ENCODE results near the gene MEF2D.
A peak's percentile ranks its signal among the peaks of the same experiment; 100 is the strongest.

The MEF2D gene

GRCh38 chr1:156430866-156431265, 69.7 kb downstream of the MEF2D start:
- Histone ChIP-seq H3K36me3 (ENCODE audit: control insufficient read depth, insufficient read depth, low read length) (no peaks in the 10 kb centered on the region), H3K9ac (ENCODE audit: low read length) (peak overlapping the region; percentile 53), H3K4me1 (ENCODE audit: control insufficient read depth, low read depth, low read length) (peaks cover 35% of the 10 kb centered on the region), H3K27ac (ENCODE audit: low read depth, low read length) (peak overlapping the region; percentile 68), H3K18ac (ENCODE audit: low read length) (peak overlapping the region; percentile 91), H4K8ac (ENCODE audit: low read depth, low read length) (no peak overlapping the region), H3K4me3 (ENCODE audit: low read length) (no peak overlapping the region), H3K4ac (ENCODE audit: low read depth, low read length) (peak overlapping the region; percentile 89), H4K5ac (ENCODE audit: low read length) (no peak overlapping the region), H3K79me2 (ENCODE audit: control insufficient read depth, insufficient read depth, low read length) (peaks cover 7% of the 10 kb centered on the region), H3K23ac (ENCODE audit: low read length) (no peak overlapping the region), H2BK5ac (ENCODE audit: low read length) (peak overlapping the region; percentile 97), H3K27me3 (ENCODE audit: insufficient read depth, low read length, poor library complexity) (peaks cover 28% of the 10 kb centered on the region), H3K79me1 (ENCODE audit: low read length) (peaks cover 8% of the 10 kb centered on the region), H3K4me2 (ENCODE audit: low read length) (no peak overlapping the region), H3K56ac (ENCODE audit: low read length) (peak overlapping the region; percentile 86), H2AK5ac (ENCODE audit: low read length) (no peak overlapping the region), H2BK15ac (replicated peaks; ENCODE audit: low read depth) (no peak overlapping the region), H2BK120ac (ENCODE audit: low read depth, low read length) (peak overlapping the region; percentile 89)
- WGBS (ENCODE audit: extremely low coverage, insufficient coverage, low lambda C conversion rate) = no CpG with 5 or more reads among the region's 3 CpGs
- no peak for DNase-seq

GRCh38 chr1:156430303-156430702, 70.3 kb downstream of the MEF2D start:
- Histone ChIP-seq H3K36me3 (ENCODE audit: control insufficient read depth, insufficient read depth, low read length) (no peaks in the 10 kb centered on the region), H3K27me3 (ENCODE audit: insufficient read depth, low read length, poor library complexity) (peaks cover 24% of the 10 kb centered on the region), H3K4me2 (ENCODE audit: low read length) (peak overlapping the region; percentile 39), H3K79me2 (ENCODE audit: control insufficient read depth, insufficient read depth, low read length) (peaks cover 7% of the 10 kb centered on the region), H3K79me1 (ENCODE audit: low read length) (peaks cover 9% of the 10 kb centered on the region), H4K8ac (ENCODE audit: low read depth, low read length) (no peak overlapping the region), H3K18ac (ENCODE audit: low read length) (peak overlapping the region; percentile 91), H3K9ac (ENCODE audit: low read length) (peak overlapping the region; percentile 53), H2BK5ac (ENCODE audit: low read length) (peak overlapping the region; percentile 97), H3K4me1 (ENCODE audit: control insufficient read depth, low read depth, low read length) (peaks cover 35% of the 10 kb centered on the region), H3K4me3 (ENCODE audit: low read length) (no peak overlapping the region), H2BK120ac (ENCODE audit: low read depth, low read length) (peak overlapping the region; percentile 89), H3K56ac (ENCODE audit: low read length) (peak overlapping the region; percentile 86), H3K23ac (ENCODE audit: low read length) (no peak overlapping the region), H3K4ac (ENCODE audit: low read depth, low read length) (peak overlapping the region; percentile 89), H2AK5ac (ENCODE audit: low read length) (peak overlapping the region; percentile 31), H2BK15ac (replicated peaks; ENCODE audit: low read depth) (no peak overlapping the region), H4K5ac (ENCODE audit: low read length) (no peak overlapping the region), H3K27ac (ENCODE audit: low read depth, low read length) (peak overlapping the region; percentile 84)
- DNase-seq = peak; percentile 95
- no CpG with 5 or more reads among the region's 7 CpGs for WGBS (ENCODE audit: extremely low coverage, insufficient coverage, low lambda C conversion rate)

GRCh38 chr1:156429313-156430060, 71.1 kb downstream of the MEF2D start:
- H3K27ac ChIP-seq (ENCODE audit: low read depth, low read length) = peak overlapping the region; percentile 84
- H2BK15ac ChIP-seq (replicated peaks; ENCODE audit: low read depth) = peak overlapping the region; percentile 5
- H3K4me1 ChIP-seq (ENCODE audit: control insufficient read depth, low read depth, low read length) = peaks cover 35% of the 10 kb centered on the region
- H4K5ac ChIP-seq (ENCODE audit: low read length) = no peak overlapping the region
- peak overlapping the region; percentile 74 for H2BK5ac ChIP-seq (ENCODE audit: low read length)
- no peak overlapping the region for H4K8ac ChIP-seq (ENCODE audit: low read depth, low read length)
- peaks cover 9% of the 10 kb centered on the region for H3K79me1 ChIP-seq (ENCODE audit: low read length)
- peak overlapping the region; percentile 81 for H3K18ac ChIP-seq (ENCODE audit: low read length)
- H3K56ac ChIP-seq (ENCODE audit: low read length) = peak overlapping the region; percentile 88
- H3K23ac ChIP-seq (ENCODE audit: low read length) = peak overlapping the region; percentile 3
- no peaks in the 10 kb centered on the region for H3K36me3 ChIP-seq (ENCODE audit: control insufficient read depth, insufficient read depth, low read length)
- peak overlapping the region; percentile 51 for H3K4me3 ChIP-seq (ENCODE audit: low read length)
- WGBS (ENCODE audit: extremely low coverage, insufficient coverage, low lambda C conversion rate) = no CpG with 5 or more reads among the region's 13 CpGs
- H3K4me2 ChIP-seq (ENCODE audit: low read length) = peak overlapping the region; percentile 79
- peak overlapping the region; percentile 89 for H3K4ac ChIP-seq (ENCODE audit: low read depth, low read length)
- peak; percentile 95 for DNase-seq
- peak overlapping the region; percentile 65 for H2AK5ac ChIP-seq (ENCODE audit: low read length)
- peak overlapping the region; percentile 84 for H3K9ac ChIP-seq (ENCODE audit: low read length)
- peaks cover 7% of the 10 kb centered on the region for H3K79me2 ChIP-seq (ENCODE audit: control insufficient read depth, insufficient read depth, low read length)
- peak overlapping the region; percentile 83 for H2BK120ac ChIP-seq (ENCODE audit: low read depth, low read length)
- H3K27me3 ChIP-seq (ENCODE audit: insufficient read depth, low read length, poor library complexity) = peaks cover 16% of the 10 kb centered on the region

GRCh38 chr1:156428746-156429288, 71.8 kb downstream of the MEF2D start:
- Histone ChIP-seq H3K79me2 (ENCODE audit: control insufficient read depth, insufficient read depth, low read length) (peaks cover 7% of the 10 kb centered on the region), H3K79me1 (ENCODE audit: low read length) (peaks cover 9% of the 10 kb centered on the region), H2BK5ac (ENCODE audit: low read length) (peak overlapping the region; percentile 74), H3K27me3 (ENCODE audit: insufficient read depth, low read length, poor library complexity) (peaks cover 9% of the 10 kb centered on the region), H2BK15ac (replicated peaks; ENCODE audit: low read depth) (no peak overlapping the region), H3K18ac (ENCODE audit: low read length) (peak overlapping the region; percentile 81), H3K36me3 (ENCODE audit: control insufficient read depth, insufficient read depth, low read length) (no peaks in the 10 kb centered on the region), H3K56ac (ENCODE audit: low read length) (peak overlapping the region; percentile 88), H3K4me1 (ENCODE audit: control insufficient read depth, low read depth, low read length) (peaks cover 38% of the 10 kb centered on the region), H4K8ac (ENCODE audit: low read depth, low read length) (no peak overlapping the region), H4K5ac (ENCODE audit: low read length) (no peak overlapping the region), H2AK5ac (ENCODE audit: low read length) (peak overlapping the region; percentile 65), H3K23ac (ENCODE audit: low read length) (no peak overlapping the region), H3K27ac (ENCODE audit: low read depth, low read length) (peak overlapping the region; percentile 84), H3K4ac (ENCODE audit: low read depth, low read length) (peak overlapping the region; percentile 26), H3K4me3 (ENCODE audit: low read length) (peak overlapping the region; percentile 51), H2BK120ac (ENCODE audit: low read depth, low read length) (peak overlapping the region; percentile 15), H3K4me2 (ENCODE audit: low read length) (peak overlapping the region; percentile 79), H3K9ac (ENCODE audit: low read length) (peak overlapping the region; percentile 84)
- no CpG with 5 or more reads among the region's 4 CpGs for WGBS (ENCODE audit: extremely low coverage, insufficient coverage, low lambda C conversion rate)
- DNase-seq = no peak

- Histone ChIP-seq H3K4me2 (ENCODE audit: low read length) (peak overlapping the region; percentile 79), H3K9ac (ENCODE audit: low read length) (peak overlapping the region; percentile 84), H3K56ac (ENCODE audit: low read length) (peak overlapping the region; percentile 88), H3K27ac (ENCODE audit: low read depth, low read length) (no peak overlapping the region), H3K27me3 (ENCODE audit: insufficient read depth, low read length, poor library complexity) (peaks cover 2% of the 10 kb centered on the region), H3K4me1 (ENCODE audit: control insufficient read depth, low read depth, low read length) (peaks cover 43% of the 10 kb centered on the region), H3K79me2 (ENCODE audit: control insufficient read depth, insufficient read depth, low read length) (peaks cover 7% of the 10 kb centered on the region), H3K36me3 (ENCODE audit: control insufficient read depth, insufficient read depth, low read length) (no peaks in the 10 kb centered on the region), H3K18ac (ENCODE audit: low read length) (peak overlapping the region; percentile 36), H3K23ac (ENCODE audit: low read length) (no peak overlapping the region), H3K4me3 (ENCODE audit: low read length) (no peak overlapping the region), H3K79me1 (ENCODE audit: low read length) (peaks cover 9% of the 10 kb centered on the region), H2BK5ac (ENCODE audit: low read length) (no peak overlapping the region), H4K8ac (ENCODE audit: low read depth, low read length) (no peak overlapping the region), H2BK15ac (replicated peaks; ENCODE audit: low read depth) (no peak overlapping the region), H3K4ac (ENCODE audit: low read depth, low read length) (no peak overlapping the region), H2AK5ac (ENCODE audit: low read length) (peak overlapping the region; percentile 23), H2BK120ac (ENCODE audit: low read depth, low read length) (no peak overlapping the region), H4K5ac (ENCODE audit: low read length) (no peak overlapping the region)
- no peak for DNase-seq
- no CpG with 5 or more reads among the region's 5 CpGs for WGBS (ENCODE audit: extremely low coverage, insufficient coverage, low lambda C conversion rate)
Observed at GRCh38 chr1:156427957-156428356, 72.6 kb downstream of the MEF2D start.

Measured in mesendoderm (in vitro differentiated cells).